Osteoblast (primary cell): Measurements from ENCODE around the gene CAST. TPM values are rescaled to one million over a fixed set of nuclear protein-coding genes. Genes with fewer than 3 reads are reported as not detected.

Source experiments
- DNase-seq: peaks from one replicate; pipeline ENCODE4 v3.0.0; 2011; ENCODE audit warnings: low spot score, mixed read lengths; ENCODE audit not compliant: insufficient read length; ENCODE audit errors: missing footprints
- H2AFZ ChIP-seq: 2 replicates; pipeline ENCODE4 v1.6.0; 2011; ENCODE audit warnings: mild to moderate bottlenecking, low read length
- H3K27ac ChIP-seq: 2 replicates; pipeline ENCODE4 v1.5.1; 2011; ENCODE audit warnings: mild to moderate bottlenecking, low read depth, low read length, moderate library complexity
- H3K27me3 ChIP-seq: 2 replicates; pipeline ENCODE4 v1.6.0; 2012; ENCODE audit warnings: mild to moderate bottlenecking, control low read depth, inconsistent platforms, low read length, moderate library complexity; ENCODE audit not compliant: insufficient read depth
- H3K36me3 ChIP-seq: 2 replicates; pipeline ENCODE4 v1.5.1; 2011; ENCODE audit warnings: mild to moderate bottlenecking, low read length, control low read depth, moderate library complexity; ENCODE audit not compliant: insufficient read depth
- H3K4me1 ChIP-seq: 2 replicates; pipeline ENCODE4 v1.5.1; 2011; ENCODE audit warnings: mild to moderate bottlenecking, low read length, control low read depth, moderate library complexity; ENCODE audit not compliant: insufficient read depth
- H3K4me2 ChIP-seq: 2 replicates; pipeline ENCODE4 v1.6.0; 2011; ENCODE audit warnings: mild to moderate bottlenecking, low read length; ENCODE audit not compliant: insufficient read depth
- H3K4me3 ChIP-seq: fragments of 200-600 bp; sonication (generic); 3 replicates; pipeline ENCODE4 v1.5.1; 2012; ENCODE audit warnings: mild to moderate bottlenecking, low read length, inconsistent platforms; ENCODE audit not compliant: insufficient read depth
- H3K79me2 ChIP-seq: 2 replicates; pipeline ENCODE4 v1.6.0; 2012; ENCODE audit warnings: mild to moderate bottlenecking, low read length, control low read depth, inconsistent platforms; ENCODE audit not compliant: insufficient read depth
- H3K9me3 ChIP-seq: 2 replicates; pipeline ENCODE4 v1.5.1; 2011; ENCODE audit warnings: low read depth, low read length, control low read depth
- H4K20me1 ChIP-seq: 2 replicates; pipeline ENCODE4 v1.6.0; 2012; ENCODE audit warnings: mild to moderate bottlenecking, low read length, control low read depth; ENCODE audit not compliant: insufficient read depth
- total RNA-seq: library from RNA; depleted of rRNA; stranded (reverse); fragments of >200 nt; gene quantifications from 2 replicates; pipeline ENCODE4 v1.2.3, GENCODE V29; 2012
- TF ChIP-seq, protein P1 (sequence below): IDR thresholded peaks from 2 replicates; pipeline ENCODE4 v1.5.1; 2011; ENCODE audit warnings: mild to moderate bottlenecking, low read depth, low read length, moderate library complexity; ENCODE audit errors: extremely low read depth

Gene CAST
- total RNA-seq, 1 donor: 278 TPM

- no peak for DNase-seq
- peaks cover 9% of the 10 kb centered on the region for H3K4me1 ChIP-seq
- H2AFZ ChIP-seq: no peak overlapping the region
- TF ChIP-seq, protein P1, sequence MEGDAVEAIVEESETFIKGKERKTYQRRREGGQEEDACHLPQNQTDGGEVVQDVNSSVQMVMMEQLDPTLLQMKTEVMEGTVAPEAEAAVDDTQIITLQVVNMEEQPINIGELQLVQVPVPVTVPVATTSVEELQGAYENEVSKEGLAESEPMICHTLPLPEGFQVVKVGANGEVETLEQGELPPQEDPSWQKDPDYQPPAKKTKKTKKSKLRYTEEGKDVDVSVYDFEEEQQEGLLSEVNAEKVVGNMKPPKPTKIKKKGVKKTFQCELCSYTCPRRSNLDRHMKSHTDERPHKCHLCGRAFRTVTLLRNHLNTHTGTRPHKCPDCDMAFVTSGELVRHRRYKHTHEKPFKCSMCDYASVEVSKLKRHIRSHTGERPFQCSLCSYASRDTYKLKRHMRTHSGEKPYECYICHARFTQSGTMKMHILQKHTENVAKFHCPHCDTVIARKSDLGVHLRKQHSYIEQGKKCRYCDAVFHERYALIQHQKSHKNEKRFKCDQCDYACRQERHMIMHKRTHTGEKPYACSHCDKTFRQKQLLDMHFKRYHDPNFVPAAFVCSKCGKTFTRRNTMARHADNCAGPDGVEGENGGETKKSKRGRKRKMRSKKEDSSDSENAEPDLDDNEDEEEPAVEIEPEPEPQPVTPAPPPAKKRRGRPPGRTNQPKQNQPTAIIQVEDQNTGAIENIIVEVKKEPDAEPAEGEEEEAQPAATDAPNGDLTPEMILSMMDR: no peak
- H3K79me2 ChIP-seq: peaks cover 61% of the 10 kb centered on the region
- no peak overlapping the region for H3K4me3 ChIP-seq
- H3K27me3 ChIP-seq: no peaks in the 10 kb centered on the region
- H3K4me2 ChIP-seq: no peak overlapping the region
- peaks cover 20% of the 10 kb centered on the region for H3K36me3 ChIP-seq
- H4K20me1 ChIP-seq: peaks cover 14% of the 10 kb centered on the region
- no peak overlapping the region for H3K27ac ChIP-seq
- no peaks in the 10 kb centered on the region for H3K9me3 ChIP-seq
Observed at GRCh38 chr5:96725257-96725656, 63.1 kb downstream of the CAST start.

DNA sequence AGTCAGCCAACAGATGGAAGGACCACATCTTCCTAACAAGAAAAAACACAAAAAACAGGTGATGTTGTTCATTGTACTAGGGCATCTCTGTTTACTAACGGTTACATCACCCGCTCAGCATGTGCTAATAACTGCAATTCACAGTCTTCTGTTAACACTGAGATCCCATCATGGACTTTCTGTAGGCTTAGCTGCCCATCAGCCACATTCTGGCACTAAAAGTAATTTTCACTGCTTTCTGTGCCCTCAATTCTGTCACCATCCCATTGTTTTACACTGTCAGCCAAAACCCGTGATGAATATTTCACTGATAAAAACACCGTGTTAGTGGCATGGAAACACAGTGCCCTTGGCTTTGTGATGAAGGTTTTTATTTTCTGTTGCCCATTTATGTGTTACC lies 64.6 kb downstream of the CAST start:
- Histone ChIP-seq H3K4me3 (no peak overlapping the region), H3K4me2 (no peak overlapping the region), H3K4me1 (peaks cover 1% of the 10 kb centered on the region), H3K27me3 (no peaks in the 10 kb centered on the region), H3K9me3 (no peaks in the 10 kb centered on the region), H3K27ac (no peak overlapping the region), H4K20me1 (peaks cover 3% of the 10 kb centered on the region), H3K79me2 (peaks cover 50% of the 10 kb centered on the region), H3K36me3 (peaks cover 29% of the 10 kb centered on the region), H2AFZ (no peak overlapping the region)
- DNase-seq: no peak
- TF ChIP-seq, protein P1: no peak

GRCh38 chr5:96729156-96729555 lies 67.0 kb downstream of the CAST start:
- Histone ChIP-seq H3K27ac (no peak overlapping the region), H3K9me3 (no peaks in the 10 kb centered on the region), H3K27me3 (no peaks in the 10 kb centered on the region), H3K4me2 (no peak overlapping the region), H2AFZ (no peak overlapping the region), H3K4me3 (no peak overlapping the region), H3K36me3 (peaks cover 29% of the 10 kb centered on the region), H3K79me2 (peaks cover 42% of the 10 kb centered on the region), H3K4me1 (peaks cover 2% of the 10 kb centered on the region), H4K20me1 (peaks cover 7% of the 10 kb centered on the region)
- DNase-seq: peak; percentile 81
- TF ChIP-seq, protein P1: peak; percentile 48

DNA sequence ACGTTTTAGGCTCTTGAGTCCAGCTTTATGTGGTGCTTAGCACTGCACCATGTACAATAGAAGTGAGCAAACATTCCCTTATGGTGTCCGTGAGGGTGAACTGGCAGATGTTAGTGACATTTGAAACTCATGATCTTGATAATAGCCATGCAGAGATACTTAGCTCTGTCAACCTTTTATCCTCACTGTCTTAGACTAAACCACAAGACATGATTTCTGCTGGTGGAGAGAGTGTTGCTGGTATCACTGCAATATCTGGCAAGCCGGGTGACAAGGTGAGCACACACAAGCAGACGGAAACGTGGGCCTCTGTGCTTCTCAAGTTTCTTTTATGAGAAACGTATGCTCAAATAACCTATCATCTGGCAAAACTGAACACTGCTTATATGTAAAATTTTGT lies 68.4 kb downstream of the CAST start:
- Histone ChIP-seq H3K27ac (no peak overlapping the region), H3K4me1 (peaks cover 12% of the 10 kb centered on the region), H3K4me3 (no peak overlapping the region), H3K4me2 (no peak overlapping the region), H3K79me2 (peaks cover 49% of the 10 kb centered on the region), H3K36me3 (peaks cover 23% of the 10 kb centered on the region), H3K27me3 (no peaks in the 10 kb centered on the region), H2AFZ (no peak overlapping the region), H4K20me1 (peaks cover 20% of the 10 kb centered on the region), H3K9me3 (no peaks in the 10 kb centered on the region)
- TF ChIP-seq, protein P1: no peak
- DNase-seq: no peak
